HL-60 (cell line): ENCODE measurements around the gene C20orf96.

Experiments
- DNase-seq, 2 experiments: peaks; one replicate each; pipeline ENCODE4 v3.0.0-alpha.2; 2010 to 2020; ENCODE audit warnings: low read depth in 1 of 2, low spot score in 1 of 2
- H3K27ac ChIP-seq: fragments of 250-450 bp; sonication (Bioruptor Pico); replicated peaks from 2 replicates; pipeline ENCODE4 v1.5.1; 2020; ENCODE audit warnings: mild to moderate bottlenecking, moderate library complexity
- H3K27me3 ChIP-seq: fragments of 250-450 bp; sonication (Bioruptor Pico); 2 replicates; pipeline ENCODE4 v1.5.1; 2021; ENCODE audit warnings: mild to moderate bottlenecking, moderate library complexity; ENCODE audit not compliant: insufficient read depth, poor library complexity, severe bottlenecking
- H3K4me3 ChIP-seq: replicated peaks from 2 replicates; pipeline ENCODE4 v1.5.1; 2011; ENCODE audit warnings: mild to moderate bottlenecking, control low read depth, low read length; ENCODE audit not compliant: insufficient read depth
- CTCF ChIP-seq: IDR thresholded peaks from one replicate; pipeline ENCODE4 v1.5.1; 2011; ENCODE audit warnings: low read length, control low read depth, inconsistent platforms; ENCODE audit not compliant: insufficient read depth
- GABPA ChIP-seq: IDR thresholded peaks from 2 replicates; pipeline ENCODE4 v1.6.1; 2012; ENCODE audit warnings: low read depth
- POLR2AphosphoS5 ChIP-seq: IDR thresholded peaks from 2 replicates; pipeline ENCODE4 v1.6.1; 2012; ENCODE audit warnings: low read depth
- REST ChIP-seq: IDR thresholded peaks from 2 replicates; pipeline ENCODE4 v1.6.1; 2012; ENCODE audit warnings: low read depth; ENCODE audit not compliant: insufficient replicate concordance
- SPI1 ChIP-seq: IDR thresholded peaks from 2 replicates; pipeline ENCODE4 v1.6.1; 2012; ENCODE audit warnings: low read depth, mild to moderate bottlenecking, borderline replicate concordance

Gene C20orf96

GRCh38 chr20:286508-286907 is 4.0 kb downstream of the C20orf96 start:
- Histone ChIP-seq H3K4me3 (no peak overlapping the region), H3K27ac (no peak overlapping the region)

GRCh38 chr20:284172-284571 is 6.4 kb downstream of the C20orf96 start:
- Histone ChIP-seq H3K4me3 (no peak overlapping the region), H3K27ac (no peak overlapping the region), H3K27me3 (no peaks in the 10 kb centered on the region)
- no peak for TF ChIP-seq POLR2AphosphoS5
- no peak for TF ChIP-seq CTCF
- TF ChIP-seq REST, result no peak
- no peak for TF ChIP-seq GABPA
- no peak for TF ChIP-seq SPI1
- no peak for DNase-seq

More at GRCh38 chr20:286508-286907, 4.0 kb downstream of the C20orf96 start:
- no peaks in the 10 kb centered on the region for H3K27me3 ChIP-seq
- no peak for TF ChIP-seq GABPA
- no peak for TF ChIP-seq REST
- TF ChIP-seq SPI1, result no peak
- TF ChIP-seq POLR2AphosphoS5, result no peak
- no peak for TF ChIP-seq CTCF
- no peak for DNase-seq

DNA sequence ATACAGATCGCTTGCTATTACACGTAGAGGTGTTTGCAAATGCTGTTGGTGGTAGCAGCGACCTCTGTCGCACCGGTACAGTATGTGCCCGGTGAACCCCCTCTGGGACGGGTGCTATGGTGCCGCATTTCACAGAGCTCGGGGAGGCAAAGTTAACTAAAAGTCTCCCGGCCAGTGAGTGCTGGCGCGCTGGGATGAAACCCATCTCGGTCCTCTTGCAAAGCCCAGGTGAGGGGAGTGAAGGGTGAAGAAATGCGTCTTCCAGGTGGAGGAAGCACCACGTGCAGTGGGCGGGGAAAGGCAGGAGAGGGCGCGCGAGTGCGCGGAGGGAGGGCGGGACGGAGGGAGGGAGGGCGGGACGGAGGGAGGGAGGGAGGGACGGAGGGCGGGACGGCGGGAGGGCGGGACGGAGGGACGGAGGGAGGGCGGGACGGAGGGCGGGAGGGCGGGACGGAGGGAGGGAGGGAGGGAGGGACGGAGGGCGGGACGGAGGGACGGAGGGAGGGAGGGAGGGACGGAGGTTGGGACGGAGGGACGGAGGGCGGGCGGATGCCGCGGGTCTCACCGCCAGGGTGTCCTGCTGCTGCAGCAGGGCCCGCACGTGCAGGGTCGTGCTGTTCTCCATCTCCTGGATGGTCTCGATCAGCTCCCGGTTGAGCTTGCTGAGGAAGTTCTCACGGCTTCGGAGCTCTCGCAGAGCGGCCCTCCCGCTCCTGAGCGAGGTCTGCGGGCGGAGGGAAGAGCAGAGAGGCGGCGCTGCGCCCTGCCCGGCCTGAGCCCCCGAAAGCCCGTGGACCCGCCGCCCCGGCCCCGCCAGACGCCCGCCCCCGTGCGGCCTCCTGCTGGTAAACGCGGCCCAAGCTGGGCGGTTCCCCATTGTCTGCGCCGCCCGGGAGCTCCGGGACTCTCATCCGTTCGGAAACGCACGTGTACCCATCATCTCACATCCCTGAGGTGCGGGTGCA is 11.7 kb downstream of the C20orf96 start:
- DNase-seq, result no peak
- no peak overlapping the region for H3K4me3 ChIP-seq
- no peaks in the 10 kb centered on the region for H3K27me3 ChIP-seq
- no peak for TF ChIP-seq SPI1
- no peak for TF ChIP-seq REST
- no peak for TF ChIP-seq GABPA
- TF ChIP-seq POLR2AphosphoS5, result no peak
- no peak for TF ChIP-seq CTCF
- no peak overlapping the region for H3K27ac ChIP-seq
